Hepatocyte (in vitro differentiated cells): ENCODE results near the gene GYPC. TPM values are rescaled to one million over a fixed set of nuclear protein-coding genes. Genes with fewer than 3 reads are reported as not detected.

Source experiments
- DNase-seq: peaks from one replicate; pipeline ENCODE4 v3.0.0-alpha.2; 2016; ENCODE audit warnings: low spot score
- H2AFZ ChIP-seq: fragments of 200-600 bp; sonication (generic); 2 replicates; pipeline ENCODE4 v1.6.0; 2016; ENCODE audit warnings: antibody characterized with exemption, mild to moderate bottlenecking
- H3K27ac ChIP-seq: fragments of 200-600 bp; sonication (generic); 2 replicates; pipeline ENCODE4 v1.5.1; 2016; ENCODE audit warnings: mild to moderate bottlenecking
- H3K27me3 ChIP-seq: fragments of 200-600 bp; sonication (generic); 2 replicates; pipeline ENCODE4 v1.6.1; 2016
- H3K36me3 ChIP-seq: fragments of 200-600 bp; sonication (generic); replicated peaks from 2 replicates; pipeline ENCODE4 v1.5.1; 2016; ENCODE audit warnings: low read depth; ENCODE audit not compliant: insufficient read depth
- H3K4me1 ChIP-seq: fragments of 200-600 bp; sonication (generic); 2 replicates; pipeline ENCODE4 v1.5.1; 2016; ENCODE audit warnings: mild to moderate bottlenecking, moderate library complexity; ENCODE audit not compliant: insufficient read depth
- H3K4me2 ChIP-seq: fragments of 200-600 bp; sonication (generic); 2 replicates; pipeline ENCODE4 v1.6.0; 2016
- H3K4me3 ChIP-seq: fragments of 200-600 bp; sonication (generic); 2 replicates; pipeline ENCODE4 v1.5.1; 2016; ENCODE audit warnings: mild to moderate bottlenecking
- H3K79me2 ChIP-seq: fragments of 200-600 bp; sonication (generic); 2 replicates; pipeline ENCODE4 v1.6.0; 2017; ENCODE audit warnings: mild to moderate bottlenecking
- H3K9me2 ChIP-seq: fragments of 200-600 bp; sonication (generic); replicated peaks from 2 replicates; pipeline ENCODE4 v1.6.0; 2017; ENCODE audit warnings: mild to moderate bottlenecking; ENCODE audit not compliant: insufficient read depth
- H3K9me3 ChIP-seq: fragments of 200-600 bp; sonication (generic); 2 replicates; pipeline ENCODE4 v1.5.1; 2016; ENCODE audit warnings: low read depth, mild to moderate bottlenecking
- H4K20me1 ChIP-seq: fragments of 200-600 bp; sonication (generic); 2 replicates; pipeline ENCODE4 v1.6.0; 2016; ENCODE audit warnings: mild to moderate bottlenecking; ENCODE audit not compliant: insufficient read depth, poor library complexity, severe bottlenecking
- EZH2 ChIP-seq: fragments of 200-600 bp; sonication (generic); IDR thresholded peaks from 2 replicates; pipeline ENCODE4 v1.6.1; 2016; ENCODE audit warnings: antibody characterized with exemption, mild to moderate bottlenecking, borderline replicate concordance
- EZH2phosphoT487 ChIP-seq: fragments of 200-600 bp; sonication (generic); IDR thresholded peaks from one replicate; pipeline ENCODE4 v1.6.1; 2018; ENCODE audit warnings: antibody characterized with exemption, mild to moderate bottlenecking, low read depth, moderate library complexity; ENCODE audit not compliant: unreplicated experiment, severe bottlenecking
- WGBS: methylation state at CpG from one replicate; pipeline ENCODE4 v1.1.6; 2016; ENCODE audit warnings: low lambda C conversion rate; ENCODE audit errors: missing lambda C conversion rate; 5-methylcytosine and 5-hydroxymethylcytosine counted together
- polyA plus RNA-seq: library from polyadenylated mRNA; unstranded; fragments of >200 nt; fragmentation: Nextera tagmentation; extraction: Ambion mirVana; gene quantifications from 2 replicates; pipeline ENCODE4 v1.2.1, GENCODE V29; 2016
- total RNA-seq: library from RNA; depleted of rRNA; stranded (reverse); fragments of >200 nt; gene quantifications from 2 replicates; pipeline ENCODE4 v1.2.3, GENCODE V29; 2014
- TF ChIP-seq, protein P1 (sequence below): fragments of 200-600 bp; sonication (generic); IDR thresholded peaks from 2 replicates; pipeline ENCODE4 v1.5.1; 2016; ENCODE audit warnings: antibody characterized with exemption, mild to moderate bottlenecking; ENCODE audit not compliant: poor library complexity

Gene GYPC
- total and polyA plus RNA-seq, 2 experiments from 2014 or later: 35.0 to 87.7 TPM

- DNase-seq: no peak
- no peaks in the 10 kb centered on the region for H3K27me3 ChIP-seq
- no peaks in the 10 kb centered on the region for H3K9me3 ChIP-seq
- no peak overlapping the region for H3K27ac ChIP-seq
- no peaks in the 10 kb centered on the region for H3K9me2 ChIP-seq
- H2AFZ ChIP-seq: no peak overlapping the region
- no peak overlapping the region for H3K4me2 ChIP-seq
- no peaks in the 10 kb centered on the region for H4K20me1 ChIP-seq
- H3K4me3 ChIP-seq: no peak overlapping the region
- TF ChIP-seq, protein P1, sequence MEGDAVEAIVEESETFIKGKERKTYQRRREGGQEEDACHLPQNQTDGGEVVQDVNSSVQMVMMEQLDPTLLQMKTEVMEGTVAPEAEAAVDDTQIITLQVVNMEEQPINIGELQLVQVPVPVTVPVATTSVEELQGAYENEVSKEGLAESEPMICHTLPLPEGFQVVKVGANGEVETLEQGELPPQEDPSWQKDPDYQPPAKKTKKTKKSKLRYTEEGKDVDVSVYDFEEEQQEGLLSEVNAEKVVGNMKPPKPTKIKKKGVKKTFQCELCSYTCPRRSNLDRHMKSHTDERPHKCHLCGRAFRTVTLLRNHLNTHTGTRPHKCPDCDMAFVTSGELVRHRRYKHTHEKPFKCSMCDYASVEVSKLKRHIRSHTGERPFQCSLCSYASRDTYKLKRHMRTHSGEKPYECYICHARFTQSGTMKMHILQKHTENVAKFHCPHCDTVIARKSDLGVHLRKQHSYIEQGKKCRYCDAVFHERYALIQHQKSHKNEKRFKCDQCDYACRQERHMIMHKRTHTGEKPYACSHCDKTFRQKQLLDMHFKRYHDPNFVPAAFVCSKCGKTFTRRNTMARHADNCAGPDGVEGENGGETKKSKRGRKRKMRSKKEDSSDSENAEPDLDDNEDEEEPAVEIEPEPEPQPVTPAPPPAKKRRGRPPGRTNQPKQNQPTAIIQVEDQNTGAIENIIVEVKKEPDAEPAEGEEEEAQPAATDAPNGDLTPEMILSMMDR: no peak
- TF ChIP-seq EZH2phosphoT487 (no peak), EZH2 (no peak)
- H3K4me1 ChIP-seq: no peaks in the 10 kb centered on the region
- H3K36me3 ChIP-seq: no peaks in the 10 kb centered on the region
- 41% methylated on average over 2 of the region's 2 CpGs for WGBS
- no peaks in the 10 kb centered on the region for H3K79me2 ChIP-seq
Measured at GRCh38 chr2:126698376-126698775, 42.4 kb downstream of the GYPC start.

DNA sequence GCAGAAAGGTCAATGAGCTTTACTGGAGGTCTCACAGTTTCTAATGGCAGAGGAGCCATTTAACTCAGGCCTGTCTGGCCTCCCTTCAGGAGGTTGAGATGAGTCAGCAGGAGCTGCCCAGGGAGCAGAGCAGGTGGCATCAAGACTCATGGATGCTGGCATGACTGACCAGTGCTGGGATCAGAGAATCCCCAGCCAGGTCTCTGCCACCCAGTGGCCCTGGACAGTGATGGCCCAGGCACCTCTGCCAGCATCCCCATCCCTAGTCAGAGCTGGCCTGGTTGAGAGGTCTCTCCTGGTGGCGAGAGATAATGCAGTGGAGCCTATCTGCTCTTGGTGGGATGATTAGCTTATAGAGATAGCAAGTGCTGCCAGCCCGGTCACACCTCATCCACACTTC is 43.1 kb downstream of the GYPC start:
- no peak for DNase-seq
- no peak overlapping the region for H3K27ac ChIP-seq
- H3K79me2 ChIP-seq: no peaks in the 10 kb centered on the region
- no peaks in the 10 kb centered on the region for H3K27me3 ChIP-seq
- no peak overlapping the region for H3K4me3 ChIP-seq
- WGBS: 80% methylated on average over 2 of the region's 2 CpGs
- TF ChIP-seq EZH2 (no peak), EZH2phosphoT487 (no peak)
- TF ChIP-seq, protein P1: no peak
- H3K9me2 ChIP-seq: no peaks in the 10 kb centered on the region
- H3K4me1 ChIP-seq: no peaks in the 10 kb centered on the region
- H3K4me2 ChIP-seq: no peak overlapping the region
- H3K9me3 ChIP-seq: no peaks in the 10 kb centered on the region
- H2AFZ ChIP-seq: no peak overlapping the region
- no peaks in the 10 kb centered on the region for H4K20me1 ChIP-seq
- H3K36me3 ChIP-seq: no peaks in the 10 kb centered on the region

- Histone ChIP-seq H3K79me2 (no peaks in the 10 kb centered on the region), H3K27me3 (no peaks in the 10 kb centered on the region), H3K4me3 (no peak overlapping the region), H3K9me2 (no peaks in the 10 kb centered on the region), H3K36me3 (no peaks in the 10 kb centered on the region), H3K4me1 (no peaks in the 10 kb centered on the region), H2AFZ (no peak overlapping the region), H3K27ac (no peak overlapping the region), H4K20me1 (no peaks in the 10 kb centered on the region), H3K4me2 (no peak overlapping the region), H3K9me3 (no peaks in the 10 kb centered on the region)
- no peak for DNase-seq
- WGBS: 76% methylated on average over 4 of the region's 4 CpGs
- no peak for TF ChIP-seq EZH2
- TF ChIP-seq, protein P1: no peak
- no peak for TF ChIP-seq EZH2phosphoT487
Measured at GRCh38 chr2:126699716-126700581, 44.0 kb downstream of the GYPC start.
